Measurements from ENCODE around the gene DNAJC18. TPM values are rescaled to one million over a fixed set of nuclear protein-coding genes. Genes with fewer than 3 reads are reported as not detected.

The DNAJC18 gene
- total and polyA plus RNA-seq, 4 donors = 4.3 to 26.4 (median 14.1) TPM

DNA sequence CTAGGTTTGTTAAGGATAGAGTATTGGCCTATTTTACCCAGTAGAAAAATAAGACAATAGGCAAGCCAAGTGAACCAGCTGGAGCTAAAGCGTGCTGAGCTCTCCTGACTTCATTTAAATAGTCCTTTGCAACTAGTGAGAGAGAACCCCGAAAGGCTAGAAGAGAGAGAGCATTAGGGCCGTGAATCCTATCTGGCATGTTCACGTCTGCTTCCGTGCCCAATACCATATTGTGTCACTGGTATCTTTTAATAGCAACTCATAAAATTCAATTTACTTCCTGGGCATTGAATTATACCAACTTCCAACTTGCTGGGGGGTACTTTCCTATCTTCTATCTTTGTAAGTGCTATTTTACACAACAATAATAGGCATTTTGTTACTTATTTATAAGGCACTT lies 13.8 kb downstream of the DNAJC18 start:
- no peak for ATAC-seq (ENCODE audit: low FRiP score)
- 89 to 90% methylated on average over 5 of the region's 5 CpGs for WGBS, 2 donors
- Histone ChIP-seq H3K36me3 (ENCODE audit: control insufficient read depth in 1 of 2, insufficient read depth in 2 of 2, low read length in 1 of 2) (peaks cover 4% of the 10 kb centered on the region in 2 donors), H3K4me3 (ENCODE audit: low read length in 2 of 2) (no peak overlapping the region), H3K27ac (ENCODE audit: low read depth in 1 of 2, low read length in 2 of 2) (no peak overlapping the region), H3K4me1 (ENCODE audit: control insufficient read depth in 1 of 2, insufficient read depth in 2 of 2, low read length in 2 of 2) (no peaks in the 10 kb centered on the region), H3K9me3 (ENCODE audit: control insufficient read depth, low read length) (no peaks in the 10 kb centered on the region), H3K27me3 (ENCODE audit: control insufficient read depth in 1 of 2, insufficient read depth in 2 of 2, low read length in 1 of 2) (no peaks in the 10 kb centered on the region)
- intact Hi-C loops (cut with DNase I) = no loop called here
- no peak for DNase-seq

DNA sequence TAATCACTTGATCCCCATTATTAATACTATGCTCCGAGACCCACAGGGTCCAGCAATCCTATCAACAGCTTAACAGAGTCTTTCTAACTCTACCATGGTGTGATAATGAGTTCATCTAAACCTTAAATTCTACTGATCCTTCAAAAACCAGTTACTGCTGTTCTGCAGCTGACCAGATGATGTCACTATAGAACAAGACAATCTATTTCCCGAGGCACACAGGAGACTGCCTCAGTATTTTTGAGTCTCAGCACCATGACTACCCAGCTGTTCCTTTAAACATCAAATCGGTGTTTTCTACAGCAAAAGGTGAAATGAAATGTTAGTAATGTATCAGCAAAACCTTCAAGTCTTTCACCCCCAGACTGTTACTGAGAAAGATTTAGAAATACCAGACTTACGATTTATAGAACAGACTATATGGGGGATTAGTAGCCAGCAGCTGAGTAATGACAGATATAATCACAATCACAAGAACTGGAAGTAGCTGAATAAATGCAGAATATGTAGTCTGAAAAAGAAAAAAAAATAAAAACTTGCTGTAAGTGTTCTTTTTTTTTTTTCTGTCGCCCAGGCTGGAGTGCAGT lies 16.9 kb downstream of the DNAJC18 start:
- no peak for DNase-seq
- H3K36me3 ChIP-seq (ENCODE audit: control insufficient read depth in 1 of 2, insufficient read depth in 2 of 2, low read length in 1 of 2) = peaks cover 4 to 6% of the 10 kb centered on the region in 2 donors

DNA sequence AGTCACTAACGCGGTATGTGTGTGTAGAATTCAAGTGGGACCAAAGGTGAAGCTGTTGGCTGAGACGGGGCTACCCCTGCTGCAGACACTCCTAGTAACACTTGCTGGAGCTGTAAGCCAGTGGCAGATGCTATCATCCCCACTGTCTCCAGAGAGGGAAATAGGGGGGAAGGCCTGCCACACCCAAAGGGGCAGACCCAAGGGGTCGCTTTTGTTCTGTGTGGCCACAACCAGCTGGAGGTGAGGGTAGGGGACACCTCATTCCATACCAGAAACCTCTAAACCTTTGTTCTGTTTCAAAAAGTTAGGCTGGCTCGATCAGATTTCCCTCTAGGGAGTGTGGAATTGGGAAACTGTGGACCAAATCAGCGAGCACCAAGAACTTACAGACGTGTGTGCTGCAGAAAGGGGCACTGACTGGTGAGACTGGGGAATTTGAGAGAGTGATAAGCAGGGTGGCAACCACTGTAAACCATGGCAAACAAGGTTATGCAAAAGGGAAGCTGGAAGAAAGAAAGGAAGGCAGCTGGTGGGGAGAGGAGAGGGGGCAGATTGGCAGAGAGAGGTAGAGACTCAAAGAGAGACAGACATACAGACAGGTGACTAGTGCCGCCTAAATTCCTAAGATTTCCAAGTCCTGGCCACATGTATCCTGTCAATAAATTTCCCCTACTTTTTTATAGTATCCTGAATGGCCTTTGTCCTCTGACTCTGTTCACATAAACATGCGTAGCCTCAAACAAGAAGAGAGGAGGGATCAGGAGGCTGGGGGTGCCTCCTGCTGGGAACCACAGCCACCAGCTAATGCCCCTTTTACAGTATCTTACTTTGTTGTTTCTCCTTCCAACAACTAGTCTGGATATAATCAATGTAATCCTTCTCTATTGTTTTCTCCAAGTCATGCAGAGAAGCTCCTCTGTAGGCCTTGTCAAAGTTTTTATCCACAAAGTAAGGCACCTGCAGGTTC lies 19.8 kb downstream of the DNAJC18 start:
- 85 to 86% methylated on average over 9 of the region's 9 CpGs for whole genome bisulfite sequencing, 2 donors
- Histone ChIP-seq H3K27me3 (ENCODE audit: control insufficient read depth in 1 of 2, insufficient read depth in 2 of 2, low read length in 1 of 2) (no peaks in the 10 kb centered on the region), H3K36me3 (ENCODE audit: control insufficient read depth in 1 of 2, insufficient read depth in 2 of 2, low read length in 1 of 2) (peaks cover 4% of the 10 kb centered on the region in 2 donors), H3K27ac (ENCODE audit: low read depth in 1 of 2, low read length in 2 of 2) (no peak overlapping the region), H3K4me1 (ENCODE audit: control insufficient read depth in 1 of 2, insufficient read depth in 2 of 2, low read length in 2 of 2) (no peaks in the 10 kb centered on the region), H3K4me3 (ENCODE audit: low read length in 2 of 2) (no peak overlapping the region), H3K9me3 (ENCODE audit: control insufficient read depth, low read length) (no peaks in the 10 kb centered on the region)
- DNase-seq (no peak), ATAC-seq (ENCODE audit: low FRiP score) (no peak)
- intact Hi-C loops (cut with DNase I) = loop anchor here in 1 of 2 donors (5.0 kb wide), 1 partner anchor 143 kb away; the partner anchor contains the start of gene UBE2D2

More for the DNA sequence above, 16.9 kb downstream of the DNAJC18 start:
- ATAC-seq (ENCODE audit: low FRiP score) = peak; percentile 75
- Histone ChIP-seq H3K27me3 (ENCODE audit: control insufficient read depth in 1 of 2, insufficient read depth in 2 of 2, low read length in 1 of 2) (no peaks in the 10 kb centered on the region), H3K27ac (ENCODE audit: low read depth in 1 of 2, low read length in 2 of 2) (no peak overlapping the region), H3K9me3 (ENCODE audit: control insufficient read depth, low read length) (no peaks in the 10 kb centered on the region), H3K4me1 (ENCODE audit: control insufficient read depth in 1 of 2, insufficient read depth in 2 of 2, low read length in 2 of 2) (no peaks in the 10 kb centered on the region), H3K4me3 (ENCODE audit: low read length in 2 of 2) (no peak overlapping the region)
- 43 to 45% methylated on average over 5 of the region's 5 CpGs for WGBS, 2 donors
- intact Hi-C loops (cut with DNase I) = loop anchor here (1.0 to 2.0 kb wide), 2 partner anchors 90 to 91 kb away; no protein-coding TSS in a partner anchor

DNA sequence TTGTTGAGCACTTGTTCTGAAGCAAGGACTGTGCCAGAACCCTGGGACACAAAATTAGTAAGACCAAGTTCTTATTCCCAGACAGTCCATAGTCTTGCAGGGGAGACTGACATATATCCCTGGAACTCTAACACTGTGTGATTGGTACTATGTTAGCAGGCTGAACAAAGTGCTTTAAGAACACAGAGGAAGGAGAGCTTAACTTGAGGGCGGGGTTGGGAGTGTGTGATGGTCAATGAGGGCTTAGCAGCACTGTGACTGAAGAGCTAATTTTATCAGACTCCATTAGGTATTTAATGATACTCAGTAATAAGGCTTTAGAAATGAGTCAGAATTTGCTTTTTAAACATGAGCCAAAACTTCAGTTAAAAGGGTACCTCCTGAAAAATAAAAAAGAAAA lies 20.5 kb downstream of the DNAJC18 start:
- intact Hi-C loops (cut with DNase I) = loop anchor here in 1 of 2 donors (5.0 kb wide), 1 partner anchor 144 kb away; the partner anchor contains the start of gene UBE2D2
- H3K27ac ChIP-seq (ENCODE audit: low read depth in 1 of 2, low read length in 2 of 2) = peak overlapping the region in 1 of 2 donors; percentile 7
- peaks cover 1 to 2% of the 10 kb centered on the region in 2 donors for H3K36me3 ChIP-seq (ENCODE audit: control insufficient read depth in 1 of 2, insufficient read depth in 2 of 2, low read length in 1 of 2)

DNA sequence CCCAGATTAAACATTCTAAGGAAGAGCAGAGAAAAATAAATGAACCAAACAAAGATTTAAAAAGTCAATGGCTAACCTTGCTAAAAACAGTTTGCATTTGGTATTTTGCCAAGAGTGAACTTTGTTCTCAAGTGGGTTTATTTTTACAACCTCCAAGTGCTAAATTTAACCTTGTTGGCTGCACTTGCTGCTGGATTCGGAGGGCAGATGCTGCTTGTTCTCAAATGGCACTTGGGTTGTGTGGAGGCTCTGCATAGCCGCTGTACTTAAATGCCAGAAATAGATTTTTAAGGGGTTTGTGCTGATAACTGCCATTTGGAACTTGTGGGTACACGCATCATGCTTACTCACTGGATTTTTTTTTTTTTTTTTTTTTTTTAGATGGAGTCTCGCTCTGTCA lies 22.1 kb downstream of the DNAJC18 start:
- intact Hi-C loops (cut with DNase I) = loop anchor here in 1 of 2 donors (5.0 kb wide), 1 partner anchor 145 kb away; the partner anchor contains the start of gene UBE2D2
- no peak overlapping the region for H3K4me3 ChIP-seq (ENCODE audit: low read length in 2 of 2)
- peak; percentile 74 for ATAC-seq (ENCODE audit: low FRiP score)

More for the DNA sequence above, 20.5 kb downstream of the DNAJC18 start:
- DNase-seq = no peak
- 89 to 96% methylated on average over 1 of the region's 1 CpG for WGBS, 2 donors
- no peaks in the 10 kb centered on the region for H3K27me3 ChIP-seq (ENCODE audit: control insufficient read depth in 1 of 2, insufficient read depth in 2 of 2, low read length in 1 of 2)
- H3K4me1 ChIP-seq (ENCODE audit: control insufficient read depth in 1 of 2, insufficient read depth in 2 of 2, low read length in 2 of 2) = no peaks in the 10 kb centered on the region
- no peak for ATAC-seq (ENCODE audit: low FRiP score)
- no peaks in the 10 kb centered on the region for H3K9me3 ChIP-seq (ENCODE audit: control insufficient read depth, low read length)
- H3K4me3 ChIP-seq (ENCODE audit: low read length in 2 of 2) = no peak overlapping the region

DNA sequence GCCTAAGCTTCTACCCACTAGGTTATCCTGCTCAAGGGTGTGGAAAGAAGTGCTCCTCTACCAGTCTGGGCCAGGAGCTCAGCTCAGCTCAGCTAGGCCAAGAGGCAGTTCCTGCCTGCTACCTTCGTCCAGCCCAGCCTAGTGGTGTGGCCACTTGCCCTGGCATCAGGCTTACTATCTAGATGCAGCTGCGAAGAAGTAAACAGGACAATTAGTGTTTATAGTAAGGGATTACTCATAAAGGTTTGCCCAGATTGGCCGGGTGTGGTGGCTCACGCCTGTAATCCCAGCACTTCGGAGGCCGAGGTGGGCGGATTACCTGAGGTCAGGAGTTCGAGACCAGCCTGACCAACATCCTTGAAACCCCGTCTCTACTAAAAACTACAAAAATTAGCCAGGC lies 22.7 kb downstream of the DNAJC18 start:
- ATAC-seq (ENCODE audit: low FRiP score) = no peak
- intact Hi-C loops (cut with DNase I) = loop anchor here in 1 of 2 donors (5.0 kb wide), 1 partner anchor 146 kb away; the partner anchor contains the start of gene UBE2D2

More for the DNA sequence above, 22.1 kb downstream of the DNAJC18 start:
- Histone ChIP-seq H3K27me3 (ENCODE audit: control insufficient read depth in 1 of 2, insufficient read depth in 2 of 2, low read length in 1 of 2) (no peaks in the 10 kb centered on the region), H3K27ac (ENCODE audit: low read depth in 1 of 2, low read length in 2 of 2) (no peak overlapping the region), H3K4me1 (ENCODE audit: control insufficient read depth in 1 of 2, insufficient read depth in 2 of 2, low read length in 2 of 2) (no peaks in the 10 kb centered on the region), H3K9me3 (ENCODE audit: control insufficient read depth, low read length) (no peaks in the 10 kb centered on the region), H3K36me3 (ENCODE audit: control insufficient read depth in 1 of 2, insufficient read depth in 2 of 2, low read length in 1 of 2) (peaks cover 0 to 3% of the 10 kb centered on the region in 2 donors)
- DNase-seq = no peak
- WGBS, 2 donors = 3 to 6% methylated on average over 4 of the region's 4 CpGs

DNA sequence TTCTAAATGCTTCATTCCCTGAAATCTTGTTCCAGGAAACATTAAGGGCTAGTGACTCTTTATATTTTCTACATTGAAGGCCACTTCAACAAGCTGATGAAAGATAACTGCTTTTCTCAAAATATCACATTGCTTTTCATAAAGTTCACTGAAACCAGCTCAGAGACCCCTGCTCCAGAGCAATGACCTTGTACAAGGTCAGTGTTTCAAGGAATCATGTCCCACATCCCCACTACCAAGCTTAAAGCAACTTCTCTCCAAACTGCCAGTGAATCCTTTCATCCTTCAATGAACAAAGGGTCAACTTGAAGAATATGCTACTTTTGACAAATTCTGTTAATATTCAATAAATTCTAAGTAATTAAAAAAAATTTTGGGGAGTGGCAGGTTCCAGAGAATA lies 23.5 kb downstream of the DNAJC18 start:
- ATAC-seq (ENCODE audit: low FRiP score) = no peak
- peaks cover 0 to 3% of the 10 kb centered on the region in 2 donors for H3K36me3 ChIP-seq (ENCODE audit: control insufficient read depth in 1 of 2, insufficient read depth in 2 of 2, low read length in 1 of 2)
- intact Hi-C loops (cut with DNase I) = loop anchor here in 1 of 2 donors (5.0 kb wide), 1 partner anchor 146 kb away; the partner anchor contains the start of gene UBE2D2
- H3K27ac ChIP-seq (ENCODE audit: low read depth in 1 of 2, low read length in 2 of 2) = peak overlapping the region in 1 of 2 donors; percentile 9
- no peaks in the 10 kb centered on the region for H3K4me1 ChIP-seq (ENCODE audit: control insufficient read depth in 1 of 2, insufficient read depth in 2 of 2, low read length in 2 of 2)
- DNase-seq = no peak
- H3K4me3 ChIP-seq (ENCODE audit: low read length in 2 of 2) = no peak overlapping the region
- no peaks in the 10 kb centered on the region for H3K27me3 ChIP-seq (ENCODE audit: control insufficient read depth in 1 of 2, insufficient read depth in 2 of 2, low read length in 1 of 2)
- no peaks in the 10 kb centered on the region for H3K9me3 ChIP-seq (ENCODE audit: control insufficient read depth, low read length)

More for the DNA sequence above, 22.7 kb downstream of the DNAJC18 start:
- H3K27me3 ChIP-seq (ENCODE audit: control insufficient read depth in 1 of 2, insufficient read depth in 2 of 2, low read length in 1 of 2) = no peaks in the 10 kb centered on the region
- 71 to 72% methylated on average over 9 of the region's 9 CpGs for WGBS, 2 donors
- no peaks in the 10 kb centered on the region for H3K4me1 ChIP-seq (ENCODE audit: control insufficient read depth in 1 of 2, insufficient read depth in 2 of 2, low read length in 2 of 2)
- no peak for DNase-seq
- no peak overlapping the region for H3K4me3 ChIP-seq (ENCODE audit: low read length in 2 of 2)
- peak overlapping the region; percentile 9 to 15 for H3K27ac ChIP-seq (ENCODE audit: low read depth in 1 of 2, low read length in 2 of 2)
- H3K9me3 ChIP-seq (ENCODE audit: control insufficient read depth, low read length) = no peaks in the 10 kb centered on the region
- H3K36me3 ChIP-seq (ENCODE audit: control insufficient read depth in 1 of 2, insufficient read depth in 2 of 2, low read length in 1 of 2) = peaks cover 0 to 3% of the 10 kb centered on the region in 2 donors

DNA sequence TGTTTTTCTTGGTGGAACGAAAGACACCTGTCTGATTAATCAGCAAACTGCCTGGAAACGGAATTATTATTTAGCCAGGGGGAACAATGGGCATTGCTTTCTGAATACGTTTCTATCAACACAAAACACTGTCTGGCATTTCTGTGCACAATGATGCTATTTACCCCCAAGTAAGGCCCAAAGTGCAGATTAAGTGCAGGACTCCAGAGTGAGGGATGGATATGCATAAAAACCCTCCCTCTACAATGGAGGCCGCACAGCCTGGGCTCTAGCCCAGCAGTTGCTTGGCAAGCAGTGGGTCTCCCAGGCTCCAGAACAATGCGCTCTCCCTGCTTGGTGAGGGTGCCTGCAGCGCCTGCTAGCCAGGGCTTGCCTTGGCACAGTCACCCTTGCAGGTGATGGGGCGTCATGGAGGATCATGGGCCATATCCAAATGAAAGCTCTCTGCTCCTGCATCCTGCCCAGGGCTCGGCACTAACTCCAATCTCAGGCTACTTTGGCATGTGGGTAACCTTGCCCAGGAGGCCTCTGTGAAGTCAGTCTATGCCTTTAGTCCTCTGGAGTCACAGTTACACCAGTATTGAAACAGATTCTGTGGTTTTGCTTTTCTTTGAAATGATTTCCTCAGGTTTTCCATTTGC lies 24.0 kb downstream of the DNAJC18 start:
- ATAC-seq (ENCODE audit: low FRiP score) (peak; percentile 49), DNase-seq (no peak)
- H3K27me3 ChIP-seq (ENCODE audit: control insufficient read depth in 1 of 2, insufficient read depth in 2 of 2, low read length in 1 of 2) = no peaks in the 10 kb centered on the region
- H3K27ac ChIP-seq (ENCODE audit: low read depth in 1 of 2, low read length in 2 of 2) = peak overlapping the region; percentile 9 to 10
- no peaks in the 10 kb centered on the region for H3K9me3 ChIP-seq (ENCODE audit: control insufficient read depth, low read length)
- no peak overlapping the region for H3K4me3 ChIP-seq (ENCODE audit: low read length in 2 of 2)
- intact Hi-C loops (cut with DNase I) = loop anchor here in 1 of 2 donors (5.0 kb wide), 1 partner anchor 147 kb away; the partner anchor contains the start of gene UBE2D2
- WGBS, 2 donors = 8 to 10% methylated on average over 8 of the region's 8 CpGs
- peaks cover 0 to 3% of the 10 kb centered on the region in 2 donors for H3K36me3 ChIP-seq (ENCODE audit: control insufficient read depth in 1 of 2, insufficient read depth in 2 of 2, low read length in 1 of 2)
- H3K4me1 ChIP-seq (ENCODE audit: control insufficient read depth in 1 of 2, insufficient read depth in 2 of 2, low read length in 2 of 2) = no peaks in the 10 kb centered on the region

All from aorta (tissue), 5 donors.